GM12864 (cell line): ENCODE data around the gene C10orf90.

ENCODE experiments used
- DNase-seq: peaks from one replicate; pipeline ENCODE4 v3.0.0-alpha.2; 2011; ENCODE audit warnings: low read depth
- H3K4me3 ChIP-seq: 2 replicates; pipeline ENCODE4 v1.5.1; 2011; ENCODE audit warnings: mild to moderate bottlenecking, low read depth, low read length, control low read depth
- CTCF ChIP-seq: IDR thresholded peaks from 2 replicates; pipeline ENCODE4 v1.5.1; 2011; ENCODE audit warnings: low read depth, mild to moderate bottlenecking, moderate library complexity, low read length, control low read depth, inconsistent platforms; ENCODE audit errors: missing control alignments

Gene C10orf90

GRCh38 chr10:126687121-126687606, 16.7 kb upstream of the C10orf90 start:
- TF ChIP-seq CTCF: no peak
- H3K4me3 ChIP-seq: no peak overlapping the region
- no peak for DNase-seq

GRCh38 chr10:126686719-126687118, 16.2 kb upstream of the C10orf90 start:
- TF ChIP-seq CTCF: no peak
- no peak for DNase-seq
- H3K4me3 ChIP-seq: no peak overlapping the region

GRCh38 chr10:126686268-126686667, 15.8 kb upstream of the C10orf90 start:
- no peak for TF ChIP-seq CTCF
- DNase-seq: no peak
- H3K4me3 ChIP-seq: no peak overlapping the region

- no peak overlapping the region for H3K4me3 ChIP-seq
- no peak for DNase-seq
- TF ChIP-seq CTCF: no peak
Observed at GRCh38 chr10:126685756-126686155, 15.3 kb upstream of the C10orf90 start.

- H3K4me3 ChIP-seq: no peak overlapping the region
- no peak for TF ChIP-seq CTCF
- DNase-seq: no peak
Observed at GRCh38 chr10:126684171-126684745, 13.8 kb upstream of the C10orf90 start.

GRCh38 chr10:126683466-126683865, 13.0 kb upstream of the C10orf90 start:
- no peak for TF ChIP-seq CTCF
- no peak for DNase-seq
- no peak overlapping the region for H3K4me3 ChIP-seq
